ENCODE measurements around the gene CALN1.

Gene CALN1

DNA sequence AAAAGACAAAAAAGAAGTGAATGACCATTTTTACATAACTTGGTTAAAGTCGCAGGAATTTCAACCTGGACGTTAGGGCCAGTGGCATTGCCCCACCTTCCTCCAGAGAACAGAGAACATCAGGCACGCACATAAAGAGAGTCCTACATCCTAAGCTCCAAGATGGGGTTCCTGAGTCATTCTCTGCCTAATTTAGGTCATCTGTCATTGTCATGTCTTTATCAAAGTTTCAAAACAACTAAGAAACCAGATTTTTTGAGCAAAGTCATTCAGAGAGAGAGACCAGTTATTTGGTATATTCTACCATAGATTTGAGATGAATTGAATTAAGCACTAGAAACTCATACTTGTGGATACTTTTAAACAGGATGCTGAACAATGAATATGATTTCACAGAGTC lies 241.7 kb downstream of the CALN1 start:
- DNase-seq, result no peak

DNA sequence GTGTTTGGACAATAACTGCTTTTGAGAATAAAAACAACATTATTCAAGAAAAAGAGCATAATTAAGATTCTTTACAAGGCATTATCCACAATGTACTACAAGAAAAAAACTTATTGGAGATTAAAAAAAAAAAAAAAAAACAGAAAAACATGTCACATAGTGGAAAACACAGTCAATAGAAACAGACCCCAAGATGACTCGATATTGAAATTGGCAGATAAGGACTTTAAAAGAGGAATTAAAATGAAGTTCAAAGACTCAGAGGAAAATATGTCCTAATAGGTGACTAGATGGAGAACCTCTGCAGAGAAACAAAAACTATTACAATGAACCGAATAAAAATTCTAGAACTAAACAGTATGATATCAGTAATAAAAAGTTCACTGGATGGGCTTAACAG lies 248.9 kb downstream of the CALN1 start:
- DNase-seq, result no peak

DNA sequence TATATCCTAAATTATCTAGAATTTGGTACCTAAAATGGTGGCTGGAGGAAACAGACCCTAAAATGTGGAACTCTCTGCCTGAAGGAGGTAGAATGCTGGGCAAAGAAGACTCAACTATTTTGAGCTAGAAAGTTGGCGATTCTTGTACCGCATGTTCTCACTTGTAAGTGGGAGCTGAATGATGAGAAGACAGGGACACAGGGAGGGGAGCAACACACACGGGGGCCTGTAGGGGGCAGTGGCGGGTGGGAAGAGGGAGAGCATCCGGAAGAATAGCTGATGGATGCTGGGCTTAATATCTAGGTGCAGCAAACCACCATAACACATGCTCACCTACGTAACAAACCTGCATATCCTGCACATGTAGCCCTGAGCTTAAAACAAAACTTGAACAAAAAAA lies 250.6 kb downstream of the CALN1 start:
- DNase-seq, result no peak

DNA sequence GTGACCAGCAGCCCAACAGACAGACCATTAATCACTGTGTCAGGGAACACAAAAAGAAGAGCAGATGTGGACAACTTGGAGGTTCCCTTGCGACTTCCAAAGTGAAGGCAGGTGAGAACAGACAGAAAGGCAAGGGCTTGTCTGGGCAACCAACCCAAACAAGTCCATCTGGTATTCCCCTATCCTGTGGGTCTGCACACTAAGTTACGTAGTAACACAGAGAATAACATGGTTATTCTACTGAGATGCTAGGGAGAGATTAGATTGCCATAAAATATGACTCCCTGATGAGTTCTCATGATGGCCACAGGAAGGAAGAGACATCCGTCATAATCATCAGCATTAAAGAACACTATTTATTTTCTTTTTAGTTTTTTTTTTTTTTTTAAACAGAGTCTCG lies 252.2 kb downstream of the CALN1 start:
- no peak for DNase-seq

DNA sequence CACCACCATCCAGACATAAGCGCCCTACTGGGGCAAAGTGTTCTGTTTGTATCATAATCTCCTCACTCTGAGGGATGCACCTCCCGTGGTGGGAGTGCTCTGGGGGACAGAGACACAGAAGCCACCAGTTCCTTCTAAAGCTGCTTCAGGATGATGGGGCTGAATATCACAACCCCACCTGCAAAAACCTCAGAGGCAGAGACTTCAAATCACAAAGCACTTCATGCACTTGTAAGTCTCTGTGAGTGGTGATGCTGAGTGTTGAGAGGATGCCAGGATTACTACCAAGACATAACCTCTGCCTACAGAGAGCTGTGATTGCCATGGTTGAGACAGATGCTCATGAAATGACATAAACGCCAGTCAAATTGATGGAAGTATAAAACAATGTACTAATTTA lies 255.5 kb downstream of the CALN1 start:
- no peak for DNase-seq

DNA sequence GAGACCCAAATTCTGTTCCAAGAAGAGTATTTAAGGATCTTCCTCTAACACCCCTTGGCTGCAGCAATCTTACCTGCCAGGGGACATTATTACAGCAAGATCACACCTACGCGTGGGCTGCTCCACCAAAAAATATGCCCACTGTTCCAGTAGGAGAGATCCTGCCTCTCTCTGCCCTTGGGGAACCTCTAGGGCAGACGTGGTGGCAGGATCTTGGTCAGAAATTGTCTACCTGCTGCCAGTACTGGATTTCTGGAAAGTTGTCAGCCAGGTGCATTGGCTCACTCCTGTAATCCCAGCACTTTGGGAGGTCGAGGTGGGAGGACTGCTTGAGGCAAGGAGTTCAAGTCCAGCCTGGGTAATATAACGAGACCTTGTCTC lies 259.0 kb downstream of the CALN1 start:
- DNase-seq, result no peak

DNA sequence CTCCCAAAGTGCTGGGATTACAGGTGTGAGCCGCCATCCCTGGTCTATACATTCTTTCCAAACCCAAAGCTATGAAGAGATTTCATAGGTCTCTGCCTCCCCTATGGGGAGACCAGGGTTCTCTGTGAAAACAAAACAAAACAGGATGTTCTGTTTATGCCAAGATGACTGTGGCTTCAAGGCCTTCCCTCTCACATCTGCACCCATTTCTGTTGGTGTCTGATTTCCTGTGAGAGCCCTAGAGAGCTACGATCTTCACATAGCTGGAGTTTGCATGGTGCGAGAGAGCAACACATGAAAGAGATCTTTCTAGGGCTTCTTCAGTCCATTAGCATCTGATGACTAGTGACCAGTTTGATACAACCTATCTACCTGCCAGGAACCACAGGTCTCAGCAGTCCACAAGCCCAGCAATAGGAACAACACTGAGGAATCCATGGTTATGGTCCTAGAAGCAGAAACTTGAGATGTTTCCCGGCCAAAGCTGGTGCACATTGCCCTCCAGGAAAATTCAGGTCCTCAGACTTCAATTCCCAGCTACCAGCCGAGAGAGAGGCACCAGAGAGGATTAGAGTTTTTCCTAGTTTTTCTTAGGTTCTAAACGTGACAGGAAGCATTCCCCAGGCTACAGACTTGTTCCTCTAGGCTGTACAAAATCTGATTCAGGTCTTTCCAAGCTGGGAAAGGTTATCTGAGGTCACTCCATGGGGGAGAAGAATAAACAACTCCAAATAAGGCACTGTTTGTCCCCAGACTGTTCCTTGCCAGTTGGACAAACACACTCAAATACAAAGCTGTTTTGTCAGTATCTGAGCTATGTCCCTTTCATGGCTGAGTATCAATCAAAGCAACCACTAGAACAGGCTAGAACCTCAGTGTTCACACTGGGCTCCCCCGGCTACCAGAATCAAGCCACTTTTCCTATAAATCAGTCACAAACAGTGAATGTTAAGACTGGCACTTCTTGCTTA lies 259.7 kb downstream of the CALN1 start:
- no peak for DNase-seq

DNA sequence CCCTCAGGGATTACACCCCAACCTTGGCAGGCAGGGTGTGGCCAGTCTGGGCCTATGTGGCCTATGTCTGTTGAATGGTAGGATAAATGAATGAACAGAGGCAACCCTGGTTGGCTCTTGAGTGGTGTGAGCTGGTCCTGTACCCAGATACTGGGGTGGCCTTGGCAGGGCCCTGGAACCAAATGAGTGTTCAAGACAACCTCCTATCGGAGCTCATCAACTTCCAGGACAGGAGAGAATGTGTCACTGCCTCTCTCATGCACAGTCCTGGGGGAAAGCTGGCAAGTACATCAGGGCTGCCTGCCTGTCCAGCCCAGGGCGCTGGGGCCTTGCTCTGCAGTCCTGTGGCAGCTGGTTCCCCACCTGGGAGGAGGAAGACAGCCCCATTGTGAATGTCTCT lies 271.6 kb downstream of the CALN1 start:
- DNase-seq, result no peak

DNA sequence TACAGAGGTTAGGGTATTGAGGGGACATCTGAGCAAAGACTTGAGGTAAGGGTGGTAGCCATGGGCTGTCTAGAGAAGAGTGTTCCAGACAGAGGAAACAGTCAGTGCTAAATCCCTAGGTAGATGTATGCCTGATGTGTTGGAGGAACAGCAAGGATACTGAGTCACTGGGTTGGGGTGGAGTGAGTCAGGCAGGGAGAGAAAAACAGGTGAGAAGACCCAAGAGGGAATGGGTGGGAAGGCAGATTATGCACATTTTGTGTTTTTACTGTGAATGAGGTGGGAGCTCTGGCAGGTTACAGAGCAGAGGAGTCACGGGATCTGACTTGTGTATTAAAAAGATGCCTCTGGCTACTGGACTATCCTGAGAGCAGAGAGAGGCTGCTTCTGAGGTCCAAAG lies 285.0 kb downstream of the CALN1 start:
- no peak for DNase-seq

DNA sequence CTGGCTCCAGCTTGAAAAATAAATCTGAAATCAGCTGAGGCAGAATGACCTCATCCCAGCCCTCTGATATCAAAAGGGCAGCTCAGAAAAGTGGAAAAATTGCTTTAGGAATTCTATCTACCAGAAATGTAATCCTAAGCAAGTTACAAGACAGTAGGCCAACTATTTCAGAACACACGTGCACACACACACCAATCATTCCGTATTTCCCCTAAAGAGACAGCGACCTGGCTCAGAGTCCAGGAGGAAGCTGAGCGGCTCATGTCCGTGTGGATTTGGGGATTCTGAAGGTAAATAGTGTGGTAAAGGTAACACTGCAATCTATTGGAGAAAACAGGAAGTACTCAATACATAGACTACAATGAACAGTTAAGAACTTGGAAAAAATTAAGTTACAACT lies 288.2 kb downstream of the CALN1 start:
- DNase-seq, result no peak

DNA sequence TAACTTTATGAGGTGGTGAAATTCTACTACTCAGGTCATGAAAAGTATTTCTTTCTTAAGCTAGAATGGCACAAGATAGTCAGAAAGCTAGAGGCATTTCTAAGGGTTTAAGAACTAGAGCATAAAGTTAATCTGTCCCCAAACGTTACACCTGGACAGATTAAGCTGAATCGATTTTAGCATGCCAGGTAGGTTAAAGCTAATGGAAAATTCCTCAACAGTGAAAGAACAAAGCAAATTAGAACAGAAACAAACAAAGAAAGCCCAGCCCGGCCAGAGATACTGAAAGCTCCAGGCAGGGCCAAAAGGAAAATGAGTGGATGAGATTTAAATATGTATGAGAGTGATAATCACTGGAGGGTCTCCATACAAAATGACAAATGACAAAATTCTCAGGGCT lies 293.8 kb downstream of the CALN1 start:
- no peak for DNase-seq

DNA sequence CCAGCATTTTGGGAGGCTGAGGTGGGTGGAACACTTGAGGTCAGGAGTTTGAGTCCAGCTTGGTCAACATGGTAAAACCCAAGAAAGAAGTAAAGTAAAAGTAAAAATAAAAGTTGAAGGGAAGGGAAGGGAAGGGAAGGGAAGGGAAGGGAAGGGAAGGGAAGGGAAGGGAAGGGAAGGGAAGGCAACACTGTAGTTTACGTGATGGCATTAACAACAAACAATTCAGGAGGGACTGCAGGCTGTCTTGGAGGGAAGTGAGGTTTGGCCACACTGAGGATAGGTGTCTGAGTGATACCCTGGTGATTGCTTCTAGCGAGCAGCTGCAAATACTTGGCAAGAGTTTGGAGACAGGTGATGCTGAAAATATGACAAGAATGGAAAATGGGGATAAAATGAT lies 298.0 kb downstream of the CALN1 start:
- DNase-seq, result no peak

DNA sequence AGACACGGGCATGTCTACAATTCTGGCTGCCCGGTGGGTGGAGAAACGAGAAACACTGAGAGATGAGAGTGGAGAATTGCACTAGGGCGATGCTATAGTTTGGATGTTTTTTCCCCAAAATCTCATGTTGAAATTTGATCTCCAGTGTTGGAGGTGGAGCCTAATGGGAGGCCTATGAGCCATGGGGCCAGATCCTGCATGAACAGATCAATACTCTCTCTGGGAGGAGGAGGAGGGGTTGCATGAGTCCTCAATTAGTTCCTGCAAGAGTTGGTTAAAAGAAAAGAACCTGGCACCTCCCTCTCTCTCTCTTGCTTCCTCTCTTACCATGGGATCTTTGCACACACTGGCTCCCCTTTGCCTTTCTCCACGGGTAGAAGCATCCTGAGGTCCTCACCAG lies 299.1 kb downstream of the CALN1 start:
- no peak for DNase-seq

DNA sequence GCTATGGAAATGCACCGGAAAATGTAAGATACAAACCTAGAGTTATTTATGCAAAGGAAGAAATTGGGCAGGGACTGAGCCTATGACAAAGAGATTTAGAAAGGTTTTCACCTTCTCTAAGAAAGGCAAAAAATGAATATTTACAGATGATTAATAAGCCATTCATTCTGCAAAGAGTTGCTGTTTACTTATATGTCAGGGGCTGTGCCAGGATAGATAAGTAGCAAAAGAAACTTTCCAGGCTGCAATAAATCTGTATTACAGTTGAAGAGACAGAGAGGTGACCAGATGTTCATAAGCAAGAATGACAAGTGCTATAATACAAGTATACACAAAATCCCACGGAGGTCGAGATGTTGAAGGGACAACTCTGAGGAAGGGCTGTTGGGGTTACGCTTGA lies 299.6 kb downstream of the CALN1 start:
- no peak for DNase-seq

DNA sequence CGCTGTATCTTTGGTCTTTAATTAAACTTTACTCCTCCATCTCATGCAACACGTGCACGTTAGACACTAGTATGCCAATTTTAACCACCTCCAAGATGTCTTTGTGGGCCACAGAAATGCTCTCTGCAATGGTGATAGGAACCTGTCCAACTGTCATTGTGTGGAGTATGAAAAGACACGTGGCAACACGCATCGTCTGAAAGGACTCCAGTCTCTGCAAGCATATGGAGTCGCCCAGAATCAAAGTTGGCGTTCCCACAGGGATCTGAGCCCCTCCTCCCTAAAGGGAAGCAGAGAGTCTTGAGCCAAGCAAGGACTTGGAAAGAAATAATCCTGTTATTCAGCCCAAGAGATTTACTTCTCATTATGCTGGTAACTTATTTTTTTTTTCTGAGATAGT lies 301.1 kb downstream of the CALN1 start:
- no peak for DNase-seq

DNA sequence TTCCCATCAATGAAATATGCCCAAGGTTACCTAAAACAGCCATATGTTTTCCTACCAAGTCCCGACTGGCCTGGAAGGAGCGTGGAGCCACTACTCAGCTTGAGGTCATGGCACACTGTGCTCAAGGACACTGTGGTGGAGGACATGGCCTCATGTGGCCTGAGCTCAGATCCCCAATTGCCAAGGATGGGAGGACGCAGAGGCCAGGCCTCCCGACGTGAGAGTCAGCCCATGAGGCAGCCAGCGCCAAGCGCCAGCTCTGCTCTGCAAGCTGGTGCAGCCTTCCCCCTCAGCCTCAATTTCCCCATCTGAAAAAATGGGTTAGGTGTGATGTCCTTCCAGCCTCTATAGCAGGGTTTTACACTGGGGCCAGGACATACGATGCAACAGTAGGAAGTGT lies 302.6 kb downstream of the CALN1 start:
- no peak for DNase-seq

DNA sequence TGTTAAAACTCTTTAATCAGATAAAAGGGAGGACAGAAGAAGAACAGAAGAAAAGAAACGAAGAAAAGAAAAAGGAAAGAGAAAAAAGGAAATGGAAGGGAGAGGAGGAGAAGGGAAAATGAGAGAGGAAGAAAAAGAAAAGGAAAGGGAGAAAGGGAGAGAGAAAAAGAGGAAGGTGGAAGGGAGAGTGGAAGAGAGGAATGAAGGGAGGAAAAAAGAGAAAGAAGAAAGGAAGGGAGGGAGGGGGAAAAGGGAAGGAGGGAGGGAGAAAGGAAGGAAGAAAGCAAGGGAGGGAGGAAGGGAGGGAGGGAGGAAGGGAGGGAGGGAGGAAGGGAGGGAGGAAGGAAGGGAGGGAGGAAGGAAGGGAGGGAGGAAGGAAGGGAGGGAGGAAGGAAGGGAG lies 305.7 kb downstream of the CALN1 start:
- DNase-seq, result no peak

DNA sequence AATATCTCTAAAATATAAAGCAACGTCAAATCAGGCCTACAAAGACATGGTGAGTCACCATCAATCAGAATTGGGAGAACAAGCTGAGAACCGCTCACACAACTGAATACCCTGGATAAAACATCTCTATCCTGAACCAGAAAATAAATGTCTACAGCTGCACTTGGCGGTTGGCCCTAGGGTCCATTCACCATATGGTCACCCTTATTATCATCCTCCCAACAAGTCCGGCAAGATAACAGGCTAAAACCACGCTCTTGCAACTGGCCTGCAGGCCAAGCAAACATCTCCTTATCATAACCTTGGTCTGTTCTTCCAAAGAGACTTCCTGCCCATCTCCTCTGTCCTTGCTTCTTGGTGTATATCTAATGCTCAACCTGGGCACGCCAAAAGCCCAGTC lies 310.7 kb downstream of the CALN1 start:
- DNase-seq, result no peak

DNA sequence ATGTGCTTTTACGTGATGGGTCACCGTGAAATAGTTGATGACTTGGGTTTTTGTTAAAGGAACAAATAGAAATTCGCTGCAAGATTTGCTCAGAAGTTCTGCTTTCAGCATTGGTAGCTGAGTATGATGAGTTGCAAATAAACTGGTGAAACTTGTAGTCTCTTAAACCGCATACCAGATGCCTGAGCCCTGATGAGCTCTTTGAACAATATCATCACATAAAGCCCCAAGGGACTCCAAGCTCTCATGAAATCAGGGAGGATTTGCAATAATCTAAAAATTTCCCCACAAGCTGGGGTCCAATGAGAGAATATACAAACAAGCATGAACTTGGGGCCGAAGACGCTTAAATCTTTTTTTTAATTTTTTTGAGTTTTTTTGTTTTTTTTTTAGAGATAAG lies 312.4 kb downstream of the CALN1 start:
- DNase-seq, result no peak

DNA sequence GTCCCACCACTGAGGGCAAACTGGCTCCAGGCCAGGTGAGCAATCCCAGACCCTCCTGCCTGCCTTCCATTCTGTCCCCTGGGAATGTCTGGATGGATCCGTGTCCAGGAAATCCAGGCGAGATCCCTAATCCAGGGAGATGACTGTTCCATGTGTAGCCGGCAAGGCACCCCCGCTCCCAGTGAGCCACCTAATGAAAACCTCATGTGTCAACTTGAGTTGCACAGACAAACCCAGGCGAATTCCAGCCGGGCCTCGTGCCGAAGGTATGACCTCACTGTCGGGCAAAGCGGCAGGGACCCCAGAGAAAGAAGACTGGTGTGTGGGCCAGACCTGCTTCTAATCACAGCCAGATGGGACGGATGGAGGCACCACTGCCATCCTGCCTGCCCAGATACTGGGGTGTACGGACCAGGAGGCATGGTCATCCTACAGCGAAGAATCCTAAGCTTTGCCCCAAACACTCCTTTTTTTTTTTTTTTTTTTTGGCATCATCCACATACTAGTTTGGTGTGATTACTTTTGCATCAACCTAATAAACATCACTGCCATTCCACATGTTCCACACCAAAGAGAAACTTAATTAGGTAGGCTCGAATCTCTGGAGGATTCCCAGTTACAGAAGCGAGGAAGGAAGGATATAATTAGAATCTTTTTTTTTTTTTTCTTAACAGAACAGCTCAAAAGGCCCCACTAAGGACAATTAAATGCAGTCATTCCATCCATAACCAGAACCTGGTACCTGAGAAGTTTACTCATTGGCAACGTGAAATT lies 313.1 kb downstream of the CALN1 start:
- DNase-seq, result no peak

DNA sequence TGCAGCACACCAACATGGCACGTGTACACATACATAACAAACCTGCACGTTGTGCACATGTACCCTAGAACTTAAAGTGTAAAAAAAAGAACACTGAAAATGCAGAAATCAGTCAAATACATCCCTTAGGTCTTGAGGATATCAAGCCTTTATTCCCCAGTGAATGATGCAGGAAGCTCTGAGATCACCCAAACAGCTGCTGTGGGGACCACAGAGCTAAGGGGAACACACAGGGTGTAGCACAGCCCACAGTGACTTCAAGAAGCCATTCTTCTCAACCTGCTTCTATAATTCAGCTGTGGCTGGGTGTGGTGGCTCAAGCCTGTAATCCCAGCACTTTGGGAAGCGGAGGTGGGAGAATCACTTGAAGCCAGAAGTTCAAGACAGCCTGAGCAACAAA lies 314.9 kb downstream of the CALN1 start:
- DNase-seq, result no peak

DNA sequence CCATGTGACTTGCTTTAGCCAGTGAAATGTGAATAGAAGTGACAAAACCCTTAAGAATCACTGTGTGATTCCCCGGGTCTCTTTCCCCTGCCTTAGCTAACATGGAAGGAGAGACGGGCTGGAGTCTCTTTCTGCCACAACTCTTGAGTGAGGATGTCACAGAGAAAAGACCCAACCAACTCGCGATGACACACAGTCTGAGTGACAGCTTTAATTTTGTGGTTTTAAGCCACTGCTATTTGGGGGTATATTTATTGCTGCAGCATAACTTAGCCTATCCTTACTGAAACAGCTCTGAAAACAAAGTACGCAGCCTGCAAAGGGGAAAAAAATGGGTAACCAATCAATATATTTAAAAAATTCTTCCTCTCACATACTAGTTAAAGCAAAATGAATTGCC lies 319.4 kb downstream of the CALN1 start:
- DNase-seq, result no peak

DNA sequence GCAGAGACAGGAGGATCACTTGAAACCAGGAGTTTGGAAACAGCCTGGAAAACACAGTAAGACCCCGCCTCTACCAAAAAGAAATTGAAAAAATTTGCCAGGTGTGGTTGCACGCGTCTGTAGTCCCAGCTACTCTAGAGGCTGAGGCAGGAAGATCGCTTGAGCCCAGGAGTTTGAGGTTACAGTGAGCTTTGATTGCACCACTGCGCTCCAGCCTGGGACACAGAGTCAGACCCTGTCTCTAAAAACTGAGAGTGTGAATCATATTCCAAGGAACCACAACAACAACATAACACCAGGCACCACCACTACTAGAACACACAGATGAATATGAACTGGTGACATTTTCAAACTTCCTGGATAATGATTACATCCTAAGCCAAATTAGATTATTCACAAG lies 324.2 kb downstream of the CALN1 start:
- no peak for DNase-seq

DNA sequence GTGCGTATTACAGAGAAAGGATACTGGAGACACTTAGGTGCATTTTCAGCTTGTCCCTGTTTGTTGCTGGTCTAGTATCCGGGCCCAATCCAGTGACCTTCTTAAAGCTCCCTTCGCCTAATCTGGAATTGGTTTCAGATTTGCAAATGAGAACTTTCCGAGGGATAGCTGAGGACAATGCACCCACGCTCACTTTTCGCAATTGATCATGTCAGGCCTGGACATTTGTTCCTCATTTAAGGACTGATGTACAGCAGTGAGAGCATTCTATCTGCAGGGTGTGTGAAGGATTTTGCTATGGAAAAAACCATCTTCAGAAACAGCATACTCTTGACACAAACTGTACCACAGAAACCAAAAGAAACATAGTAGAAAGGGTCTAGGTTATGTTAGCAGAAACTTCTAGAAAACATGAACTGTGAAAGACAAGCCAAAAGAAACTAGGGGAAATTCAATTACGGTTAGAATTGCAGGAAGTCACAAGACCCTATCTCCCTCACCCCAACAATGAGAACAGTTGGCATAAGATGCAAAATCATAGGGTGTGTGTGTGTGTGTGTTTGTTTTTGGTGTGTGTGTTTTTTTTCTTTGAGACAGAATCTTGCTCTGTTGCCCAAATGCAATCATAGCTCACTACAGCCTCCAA lies 331.1 kb downstream of the CALN1 start:
- DNase-seq, result no peak
